Adrenal gland (tissue), 12 donors: ENCODE results near the gene PTH1R. TPM values are rescaled to one million over a fixed set of nuclear protein-coding genes. Genes with fewer than 3 reads are reported as not detected.
A peak's percentile ranks its signal among the peaks of the same experiment; 100 is the strongest.

Experiments used
- DNase-seq, 7 donors: peaks; one replicate each; pipeline ENCODE4 v3.0.0-alpha.2; 2019 to 2020
- H3K27ac ChIP-seq, 5 donors: fragments of 200-600 bp; sonication (generic) in 4 of 5; 1 replicate in 3 of 5; 2 replicates in 2 of 5; pipeline versions ENCODE4 v1.5.1 to v1.8.0; 2016 to 2020; ENCODE audit warnings: mild to moderate bottlenecking in 1 of 5
- H3K27me3 ChIP-seq: fragments of 200-600 bp; 2 replicates; pipeline ENCODE4 v1.8.0; 2021
- H3K36me3 ChIP-seq, 2 donors: fragments of 200-600 bp; replicated peaks in 1 of 2; 1 replicate in 1 of 2; 2 replicates in 1 of 2; pipeline versions ENCODE4 v1.5.1 to v1.8.0; 2018 to 2022
- H3K4me1 ChIP-seq, 2 donors: fragments of 200-600 bp; replicated peaks in 1 of 2; 1 replicate in 1 of 2; 2 replicates in 1 of 2; pipeline versions ENCODE4 v1.5.1 to v1.8.0; 2018 to 2021
- H3K4me3 ChIP-seq, 4 donors: fragments of 200-600 bp; sonication (generic) in 3 of 4; one replicate each; pipeline ENCODE4 v1.5.1; 2016 to 2018
- H3K9me3 ChIP-seq, 3 donors: fragments of 200-600 bp; sonication (generic) in 1 of 3; replicated peaks in 1 of 3; 1 replicate in 2 of 3; 2 replicates in 1 of 3; pipeline versions ENCODE4 v1.5.1 to v1.8.0; 2016 to 2021
- POLR2A ChIP-seq, 2 donors: fragments of 450-650 bp; IDR thresholded peaks; one replicate each; pipeline ENCODE4 v1.6.1; 2017; ENCODE audit warnings: antibody characterized with exemption in 2 of 2, mild to moderate bottlenecking in 2 of 2, moderate library complexity in 1 of 2
- WGBS, 4 donors: extraction: QIAGEN DNeasy Blood & Tissue Kit in 2 of 4; methylation state at CpG; one replicate each; pipeline versions ENCODE4 v1.1.5 to v1.1.7; 2013 to 2017; 5-methylcytosine and 5-hydroxymethylcytosine counted together
- intact Hi-C, 2 donors: fragments of 100-400 bp; cut with DNase I; formaldehyde crosslinking; loops; one replicate each; pipeline versions ENCODE4 v1.14.1 to v1.15.0; 2022 to 2023
- polyA plus RNA-seq, 3 donors: library from polyadenylated mRNA; stranded (reverse); fragments of 200-250 nt in 2 of 3; fragments of 350-450 nt in 1 of 3; fragmentation: Illumina TruSeq in 1 of 3; extraction: RNeasy Lipid Tissue Mini Kit (QIAGEN cat#74804) in 1 of 3; gene quantifications; one replicate each; pipeline ENCODE4 v1.2.3, GENCODE V29; 2013 to 2014
- total RNA-seq, 9 donors: library from RNA; depleted of rRNA in 4 of 9; stranded (reverse); fragments of >200 nt in 4 of 9; fragments of 120-200 nt in 1 of 9; fragmentation: NEBNext Ultra II Directional in 1 of 9; extraction: Animal tissue kit (Norgen Biotek cat#: 25700) in 1 of 9; gene quantifications; one replicate each; pipeline versions ENCODE4 v1.1.0 to v1.2.4, GENCODE V29; 2013 to 2023
- TF ChIP-seq, protein P1 (sequence below), 6 experiments: fragments of 450-650 bp in 4 of 6; fragments of 200-600 bp in 2 of 6; sonication (generic) in 1 of 6; IDR thresholded peaks; 1 replicate in 5 of 6; 2 replicates in 1 of 6; pipeline versions ENCODE4 v1.5.1 to v1.8.0; 2016 to 2021; ENCODE audit warnings: antibody characterized with exemption in 6 of 6, mild to moderate bottlenecking in 2 of 6, moderate library complexity in 1 of 6
- donor health status: healthy with polysubstance abuse.
- donor health status: Bipolar disorder and iron deficiency.
- donor health status: DM: yes; HTN: yes; CAD: no.
- donor health status: DM: no; HTN: no; CAD: no.
- donor health status: DM: no; HTN: no; CAD: no.
- donor health status: DM: yes; HTN: yes; CAD: no.

Gene PTH1R
- total and polyA plus RNA-seq, 12 donors = 10.0 to 1,399 (median 47.5) TPM

DNA sequence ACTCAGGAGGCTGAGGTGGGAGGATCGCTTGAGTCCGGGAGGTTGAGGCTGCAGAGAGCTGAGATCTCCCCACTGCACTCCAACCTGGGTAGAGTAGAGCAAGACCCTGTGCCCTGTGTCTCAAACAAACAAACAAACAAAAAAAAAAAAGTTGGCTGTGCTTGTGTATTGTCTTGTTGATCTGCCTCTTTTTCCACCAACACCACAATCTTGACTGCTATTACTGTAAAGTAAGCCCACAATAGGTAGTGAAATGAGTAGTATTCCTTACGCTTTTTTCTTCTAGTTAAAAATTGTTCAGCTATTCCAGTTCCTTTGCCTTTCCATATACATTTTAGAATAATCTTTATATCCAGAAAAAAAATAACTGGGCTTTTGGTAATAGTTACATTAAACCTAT lies 35.5 kb downstream of the PTH1R start:
- Histone ChIP-seq H3K27me3 (no peaks in the 10 kb centered on the region), H3K27ac (no peak overlapping the region), H3K36me3 (no peaks in the 10 kb centered on the region), H3K4me1 (peaks cover 0 to 16% of the 10 kb centered on the region in 2 donors), H3K9me3 (peaks cover 0 to 7% (median 0%) of the 10 kb centered on the region in 3 donors), H3K4me3 (no peak overlapping the region)
- no peak for DNase-seq
- intact Hi-C loops = no loop called here
- 81 to 96% (median 94%) methylated on average over 3 of the region's 3 CpGs for WGBS, 4 donors
- no peak for TF ChIP-seq POLR2A (IDR thresholded peaks at IDR 0.05)

DNA sequence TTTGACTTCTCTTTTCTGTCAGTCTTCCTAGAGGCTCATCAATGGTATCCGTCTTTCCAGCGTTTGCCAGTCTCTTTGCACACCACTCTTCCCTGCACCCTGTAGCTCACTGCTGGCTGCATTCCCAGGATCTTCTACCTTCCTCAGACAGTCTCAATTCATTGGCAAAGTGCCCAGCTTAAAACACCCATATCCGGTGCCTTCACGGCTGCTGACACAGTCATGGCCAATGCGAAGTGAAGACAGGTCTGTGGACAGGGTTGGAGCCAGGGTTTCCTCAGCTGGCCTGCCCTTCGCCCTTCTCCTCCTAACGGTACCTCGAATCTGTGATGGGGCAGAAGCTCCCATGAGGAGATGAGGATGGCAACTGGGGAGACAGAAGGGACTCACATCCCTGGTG lies 36.1 kb downstream of the PTH1R start:
- peaks cover 0 to 16% of the 10 kb centered on the region in 2 donors for H3K4me1 ChIP-seq
- TF ChIP-seq, protein P1, sequence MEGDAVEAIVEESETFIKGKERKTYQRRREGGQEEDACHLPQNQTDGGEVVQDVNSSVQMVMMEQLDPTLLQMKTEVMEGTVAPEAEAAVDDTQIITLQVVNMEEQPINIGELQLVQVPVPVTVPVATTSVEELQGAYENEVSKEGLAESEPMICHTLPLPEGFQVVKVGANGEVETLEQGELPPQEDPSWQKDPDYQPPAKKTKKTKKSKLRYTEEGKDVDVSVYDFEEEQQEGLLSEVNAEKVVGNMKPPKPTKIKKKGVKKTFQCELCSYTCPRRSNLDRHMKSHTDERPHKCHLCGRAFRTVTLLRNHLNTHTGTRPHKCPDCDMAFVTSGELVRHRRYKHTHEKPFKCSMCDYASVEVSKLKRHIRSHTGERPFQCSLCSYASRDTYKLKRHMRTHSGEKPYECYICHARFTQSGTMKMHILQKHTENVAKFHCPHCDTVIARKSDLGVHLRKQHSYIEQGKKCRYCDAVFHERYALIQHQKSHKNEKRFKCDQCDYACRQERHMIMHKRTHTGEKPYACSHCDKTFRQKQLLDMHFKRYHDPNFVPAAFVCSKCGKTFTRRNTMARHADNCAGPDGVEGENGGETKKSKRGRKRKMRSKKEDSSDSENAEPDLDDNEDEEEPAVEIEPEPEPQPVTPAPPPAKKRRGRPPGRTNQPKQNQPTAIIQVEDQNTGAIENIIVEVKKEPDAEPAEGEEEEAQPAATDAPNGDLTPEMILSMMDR (IDR thresholded peaks at IDR 0.05) = no peak
- no peak for TF ChIP-seq POLR2A (IDR thresholded peaks at IDR 0.05)
- H3K36me3 ChIP-seq = peaks cover 0 to 2% of the 10 kb centered on the region in 2 donors
- H3K27me3 ChIP-seq = no peaks in the 10 kb centered on the region
- intact Hi-C loops = no loop called here
- DNase-seq = peak; percentile 62 to 92 (median 80)
- H3K4me3 ChIP-seq = no peak overlapping the region
- H3K27ac ChIP-seq = peak overlapping the region in 1 of 5 donors; percentile 22
- peaks cover 0 to 7% (median 0%) of the 10 kb centered on the region in 3 donors for H3K9me3 ChIP-seq
- WGBS, 4 donors = 24 to 30% (median 27%) methylated on average over 8 of the region's 8 CpGs

DNA sequence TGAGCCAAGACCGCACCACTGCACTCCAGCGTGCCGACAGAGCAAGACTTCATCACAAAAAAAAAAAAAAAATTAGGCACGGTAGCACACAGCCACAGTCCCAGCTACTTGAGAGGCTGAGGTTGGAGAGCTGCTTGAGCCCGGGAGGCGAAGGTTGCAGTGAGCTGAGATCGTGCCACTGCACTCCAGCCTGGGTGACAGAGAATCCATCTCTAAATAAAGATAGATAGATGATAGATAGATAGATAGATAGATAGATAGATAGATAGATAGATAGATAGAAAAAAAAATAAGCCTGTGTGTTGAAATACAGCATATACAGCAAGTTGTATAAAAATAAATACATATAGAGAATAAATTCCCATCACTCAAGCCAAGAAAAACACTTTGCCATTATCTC lies 37.3 kb downstream of the PTH1R start:
- no peak overlapping the region for H3K4me3 ChIP-seq
- peaks cover 0 to 7% (median 0%) of the 10 kb centered on the region in 3 donors for H3K9me3 ChIP-seq
- DNase-seq = peak in 1 of 7 donors; percentile 8
- peaks cover 0 to 5% of the 10 kb centered on the region in 2 donors for H3K4me1 ChIP-seq
- H3K27ac ChIP-seq = no peak overlapping the region
- TF ChIP-seq, protein P1 (IDR thresholded peaks at IDR 0.05) = no peak
- no peak for TF ChIP-seq POLR2A (IDR thresholded peaks at IDR 0.05)
- 92 to 95% (median 94%) methylated on average over 7 of the region's 7 CpGs for WGBS, 4 donors
- intact Hi-C loops = no loop called here
- H3K27me3 ChIP-seq = no peaks in the 10 kb centered on the region
- peaks cover 0 to 12% of the 10 kb centered on the region in 2 donors for H3K36me3 ChIP-seq

DNA sequence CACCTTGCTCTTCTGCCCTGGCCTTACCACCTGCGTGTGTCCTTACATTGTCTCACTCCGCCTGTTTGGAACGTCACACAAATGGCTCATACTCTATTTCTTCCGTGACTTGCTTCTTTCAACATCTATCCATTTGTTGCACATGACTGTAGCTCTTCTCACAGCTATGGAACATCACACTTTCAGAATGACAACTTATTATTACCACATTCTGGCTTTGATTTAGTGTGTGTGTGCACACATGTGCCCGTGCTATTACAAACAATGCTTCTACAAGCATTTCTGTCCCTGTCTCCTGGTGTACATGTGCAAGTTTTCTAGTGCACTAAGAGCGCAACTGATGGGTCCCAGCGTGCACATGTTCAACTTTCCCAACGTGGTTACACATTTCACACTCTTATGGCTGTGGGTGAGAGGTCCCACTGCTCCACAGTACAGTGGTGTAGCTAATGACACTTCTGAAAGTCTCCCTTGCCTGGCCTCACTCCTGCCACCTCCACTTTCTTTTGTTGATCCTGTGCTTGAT lies 37.8 kb downstream of the PTH1R start:
- H3K9me3 ChIP-seq = peaks cover 0 to 7% (median 0%) of the 10 kb centered on the region in 3 donors

More for the DNA sequence above, 37.8 kb downstream of the PTH1R start:
- Histone ChIP-seq H3K27ac (no peak overlapping the region), H3K27me3 (no peaks in the 10 kb centered on the region), H3K36me3 (peaks cover 0 to 17% of the 10 kb centered on the region in 2 donors), H3K4me3 (no peak overlapping the region), H3K4me1 (peaks cover 0 to 4% of the 10 kb centered on the region in 2 donors)
- peak in 1 of 7 donors; percentile 12 for DNase-seq
- 84 to 91% (median 87%) methylated on average over 8 of the region's 8 CpGs for WGBS, 4 donors
- TF ChIP-seq, protein P1 (IDR thresholded peaks at IDR 0.05) = no peak
- TF ChIP-seq POLR2A (IDR thresholded peaks at IDR 0.05) = no peak
- intact Hi-C loops = no loop called here
